HG02884 (cell line): ENCODE results near the gene SIMC1.

ENCODE experiments used
- ATAC-seq: cut with Tn5 transposase; IDR thresholded peaks from one replicate; pipeline ENCODE4 v1.9.1; 2021; ENCODE audit warnings: mild to moderate bottlenecking, moderate library complexity; ENCODE audit not compliant: unreplicated experiment

Gene SIMC1

DNA sequence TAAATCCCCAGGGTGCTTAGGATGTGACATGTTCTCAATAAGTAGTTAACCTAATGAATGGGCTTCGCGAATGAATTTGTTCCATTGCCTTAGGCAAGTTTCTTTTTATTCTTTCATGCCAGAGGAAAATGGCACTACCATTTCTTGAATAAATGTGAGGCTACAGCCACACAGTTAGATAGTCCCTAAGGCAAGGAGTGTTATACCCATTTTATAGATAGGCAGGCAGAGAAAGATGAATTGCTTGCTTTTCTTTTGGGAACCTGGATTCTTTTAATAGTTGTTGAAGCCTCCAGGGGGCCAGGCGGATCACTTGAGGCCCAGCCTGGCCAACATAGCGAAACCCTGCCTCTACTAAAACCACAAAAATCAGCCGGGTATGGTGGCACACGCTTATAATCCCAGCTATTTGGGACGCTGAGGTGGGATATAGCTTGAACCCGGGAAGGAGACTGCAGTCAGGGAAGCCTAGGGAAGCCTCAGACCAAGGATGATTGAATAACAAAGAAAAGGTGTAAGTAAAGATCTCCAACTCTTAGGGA is 149.2 kb downstream of the SIMC1 start:
- no peak for ATAC-seq

DNA sequence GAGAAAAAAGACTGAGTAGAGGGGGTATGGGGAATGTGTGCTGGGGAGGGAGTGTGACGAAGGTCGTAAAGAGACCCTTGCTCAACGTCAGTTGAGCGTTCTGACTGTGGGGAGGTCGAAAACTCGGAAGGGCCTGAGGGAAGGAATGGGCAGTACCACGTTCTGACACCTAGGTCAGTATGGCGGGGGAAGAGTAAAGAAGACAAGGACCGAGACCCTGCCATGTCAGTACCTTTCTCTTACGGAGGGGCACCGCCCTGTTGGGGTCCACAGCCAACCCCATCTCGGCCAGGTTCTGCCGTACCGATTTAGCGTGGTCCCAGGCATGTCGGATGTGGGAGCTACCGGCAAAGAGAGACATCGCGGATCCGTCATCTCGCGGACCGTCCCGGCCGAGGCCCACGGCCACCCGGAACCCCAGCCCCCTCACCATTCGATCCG is 149.8 kb downstream of the SIMC1 start:
- no peak for ATAC-seq

DNA sequence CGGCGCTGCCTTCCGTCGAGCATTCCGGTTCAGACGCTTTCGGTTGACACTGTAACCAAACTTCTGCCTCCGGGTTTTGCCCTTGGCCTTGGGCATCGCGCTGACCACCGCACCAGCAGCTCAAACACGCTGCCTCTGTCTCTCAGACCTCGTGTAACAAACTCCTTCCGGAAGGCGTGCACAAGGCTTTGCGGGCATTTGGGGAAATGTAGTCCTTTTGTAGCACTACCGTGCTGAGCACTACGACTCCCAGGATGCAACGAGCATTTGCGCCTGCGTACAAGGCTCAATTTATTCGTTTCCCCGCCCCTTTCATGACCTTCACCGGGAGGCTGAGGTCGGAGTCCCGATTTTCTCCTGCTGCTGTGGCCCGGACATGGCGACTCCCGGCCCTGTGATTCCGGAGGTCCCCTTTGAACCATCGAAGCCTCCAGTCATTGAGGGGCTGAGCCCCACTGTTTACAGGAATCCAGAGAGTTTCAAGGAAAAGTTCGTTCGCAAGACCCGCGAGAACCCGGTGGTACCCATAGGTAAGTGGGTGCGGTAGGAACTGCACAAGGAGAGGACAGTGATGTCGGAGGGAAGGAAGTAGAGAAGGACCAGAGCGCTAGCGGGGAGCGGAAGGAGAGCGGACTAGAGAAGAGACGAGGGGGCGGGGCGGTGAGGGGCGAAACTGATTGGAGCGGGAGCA is 150.4 kb downstream of the SIMC1 start, which contains the start of the genes HIGD2A and NOP16:
Gene HIGD2A, plus strand, starts transcription at position 308 of the 691 bp plus-strand sequence. Its CDS starts 69 bp downstream, at position 377.
Gene NOP16, minus strand, starts transcription at position 155 of the 691 bp plus-strand sequence. Its CDS starts 59 bp downstream, at position 96.
- ATAC-seq = peak; percentile 85

DNA sequence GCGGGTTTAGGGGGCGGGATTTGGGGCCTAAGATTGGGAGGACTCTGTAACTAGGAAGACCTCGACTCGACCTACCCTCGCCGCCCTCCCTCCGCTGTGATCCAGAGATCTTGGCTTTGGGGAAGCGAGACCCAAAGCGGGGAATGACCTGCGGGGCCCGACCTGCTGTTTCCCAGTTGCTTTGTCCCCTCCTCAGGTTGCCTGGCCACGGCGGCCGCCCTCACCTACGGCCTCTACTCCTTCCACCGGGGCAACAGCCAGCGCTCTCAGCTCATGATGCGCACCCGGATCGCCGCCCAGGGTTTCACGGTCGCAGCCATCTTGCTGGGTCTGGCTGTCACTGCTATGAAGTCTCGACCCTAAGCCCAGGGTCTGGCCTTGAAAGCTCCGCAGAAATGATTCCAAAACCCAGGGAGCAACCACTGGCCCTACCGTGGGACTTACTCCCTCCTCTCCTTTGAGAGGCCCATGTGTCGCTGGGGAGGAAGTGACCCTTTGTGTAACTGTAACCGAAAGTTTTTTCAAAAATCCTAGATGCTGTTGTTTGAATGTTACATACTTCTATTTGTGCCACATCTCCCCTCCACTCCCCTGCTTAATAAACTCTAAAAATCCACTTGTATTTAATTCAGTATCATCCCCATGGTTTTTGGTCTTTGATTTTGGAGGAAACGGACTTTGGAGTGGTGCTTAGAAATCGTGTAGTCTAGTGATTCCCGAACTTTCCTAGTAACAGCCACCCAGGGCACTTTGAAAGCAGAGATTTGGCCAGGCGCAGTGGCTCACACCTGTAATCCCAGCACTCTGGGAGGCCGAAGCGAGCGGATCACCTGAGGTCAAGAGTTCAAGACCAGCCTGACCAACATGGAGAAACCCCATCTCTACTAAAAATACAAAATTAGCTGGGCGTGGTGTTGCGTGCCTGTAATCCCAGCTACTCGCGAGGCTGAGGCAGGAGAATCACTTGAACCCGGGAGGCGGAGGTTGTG is 151.2 kb downstream of the SIMC1 start:
- ATAC-seq = peak; percentile 32

DNA sequence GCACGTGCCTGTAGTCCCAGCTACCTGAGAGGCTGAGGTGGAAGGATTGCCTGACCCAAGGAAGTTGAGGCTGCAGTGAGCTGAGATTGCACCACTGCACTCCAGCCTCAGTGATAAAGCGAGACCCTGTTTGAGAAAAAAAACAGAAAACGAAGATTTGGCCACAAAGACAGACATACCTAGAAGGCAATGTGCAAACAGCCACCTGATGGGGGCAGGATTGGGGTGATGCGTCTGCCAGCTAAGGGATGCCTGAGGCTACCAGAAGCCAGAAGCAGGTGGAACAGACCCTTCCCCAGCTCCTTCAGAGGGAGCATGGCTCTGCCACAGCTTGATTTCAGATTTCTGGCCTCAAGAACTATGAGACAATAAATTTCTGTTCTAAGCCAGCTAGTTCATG is 153.3 kb downstream of the SIMC1 start:
- ATAC-seq = no peak

DNA sequence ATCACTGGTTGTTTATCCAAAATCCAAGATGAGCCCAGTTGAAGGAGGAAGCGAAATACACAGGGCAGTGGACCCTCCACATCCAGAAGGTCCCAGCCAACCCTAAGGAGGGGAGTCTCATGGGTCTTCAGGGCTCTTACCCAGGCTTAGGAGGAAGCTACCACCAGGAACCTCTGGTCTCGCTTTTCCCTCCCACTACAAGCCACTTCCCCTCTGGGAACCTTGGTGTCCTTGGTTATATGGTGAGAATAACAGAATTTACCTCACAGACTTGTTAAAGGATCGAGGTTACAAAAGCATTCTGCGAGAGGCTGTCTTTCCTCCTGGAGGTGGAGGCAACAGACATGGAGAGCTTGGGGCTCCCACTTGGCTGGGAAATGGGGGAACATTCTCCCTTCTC is 153.8 kb downstream of the SIMC1 start:
- no peak for ATAC-seq

DNA sequence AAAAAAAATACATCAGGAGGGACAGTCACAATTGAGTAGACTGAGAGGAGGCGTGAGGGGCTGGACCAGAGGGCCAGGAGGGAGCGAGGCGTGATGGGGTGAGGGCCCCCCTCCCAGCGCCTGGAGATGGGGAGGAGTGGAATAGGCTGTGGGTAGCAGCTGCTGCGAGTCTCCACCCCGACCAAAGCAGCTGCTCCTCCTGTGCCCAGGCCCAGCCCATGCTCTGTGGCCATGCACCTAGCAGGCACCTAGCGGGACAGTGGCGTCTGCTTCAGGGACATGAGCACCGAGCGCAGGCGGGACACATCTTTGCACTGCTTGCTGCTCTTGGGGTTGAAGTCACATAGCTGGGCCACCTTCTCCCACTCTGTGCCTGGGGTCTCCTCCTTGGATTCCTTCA is 154.3 kb downstream of the SIMC1 start:
- no peak for ATAC-seq

DNA sequence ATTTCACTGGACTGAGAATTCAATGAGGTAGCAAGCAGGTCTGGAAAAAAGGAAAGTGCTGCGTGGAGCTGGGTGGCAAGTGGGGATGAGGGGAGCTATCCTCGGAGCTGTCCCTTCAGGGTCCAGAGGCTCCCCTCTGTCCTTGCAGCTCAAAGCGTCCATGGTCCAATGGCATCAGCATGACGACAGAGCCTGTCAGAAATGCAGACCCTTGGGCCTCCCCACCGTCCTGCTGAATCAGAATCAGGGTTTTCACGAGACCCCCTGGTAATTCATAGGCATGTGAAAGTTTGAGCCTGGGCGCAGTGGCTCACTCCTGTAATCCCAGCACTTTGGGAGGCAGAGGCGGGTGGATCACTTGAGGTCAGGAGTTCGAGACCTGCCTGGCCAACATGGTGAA is 155.9 kb downstream of the SIMC1 start:
- ATAC-seq = no peak

DNA sequence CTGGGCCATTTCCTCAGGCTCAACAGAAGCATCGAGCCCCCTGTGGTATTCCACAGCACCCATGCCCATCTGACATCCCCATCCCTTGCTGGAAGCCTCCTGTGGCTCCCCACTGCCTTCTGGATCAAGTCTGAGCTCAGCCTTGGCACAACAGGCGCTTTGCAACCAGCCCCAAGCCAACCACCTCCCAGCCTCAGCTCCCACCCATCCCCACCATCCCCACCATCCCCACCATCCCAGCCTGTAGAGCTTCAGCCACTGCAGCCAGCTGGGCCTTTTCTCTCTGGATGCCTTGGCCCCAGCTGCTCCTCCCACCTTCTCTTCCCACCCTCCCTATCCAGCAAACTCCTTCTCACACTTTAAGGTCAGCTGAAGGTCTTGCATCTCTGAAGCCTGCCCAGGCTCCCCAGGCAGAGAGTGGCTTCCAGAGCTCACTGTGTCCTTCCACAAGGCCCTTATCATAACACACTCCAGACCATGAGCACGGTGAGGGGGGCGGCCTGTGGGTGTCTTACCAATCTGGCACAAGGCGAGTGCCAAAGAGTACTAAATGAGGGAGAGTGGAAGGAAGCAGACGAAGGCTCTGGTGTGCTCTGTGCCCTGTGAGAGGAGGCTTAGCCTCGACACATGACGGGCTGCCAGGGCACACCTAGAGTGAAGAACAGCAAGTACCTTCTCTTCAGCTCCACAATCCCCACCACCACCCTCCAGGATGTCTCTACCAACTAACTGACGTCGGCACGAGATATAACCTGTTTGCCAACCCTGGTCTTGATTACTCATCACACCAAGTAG is 156.9 kb downstream of the SIMC1 start:
- ATAC-seq = no peak
